Small intestine (tissue), 7 donors: Measurements from ENCODE around the gene LAMA5. TPM values are rescaled to one million over a fixed set of nuclear protein-coding genes. Genes with fewer than 3 reads are reported as not detected.

Experiments
- DNase-seq, 2 donors: peaks; one replicate each; pipeline versions ENCODE4 v3.0.0 to v3.0.0-alpha.2; 2013
- FAIRE-seq: peaks from 2 replicates; lab custom pipeline; 2012; peaks lifted over from hg19 to GRCh38; lab: Jason Lieb, UNC
- H3K27ac ChIP-seq, 3 donors: one replicate each; pipeline ENCODE4 v1.5.1; 2013; ENCODE audit warnings: low read length in 2 of 3, mild to moderate bottlenecking in 2 of 3, control low read depth in 1 of 3, inconsistent platforms in 1 of 3, low read depth in 1 of 3, moderate library complexity in 1 of 3
- H3K27me3 ChIP-seq, 3 donors: one replicate each; pipeline ENCODE4 v1.6.1; 2013; ENCODE audit warnings: low read length in 3 of 3, inconsistent platforms in 1 of 3; ENCODE audit not compliant: control insufficient read depth in 3 of 3, insufficient read depth in 3 of 3
- H3K36me3 ChIP-seq, 3 donors: one replicate each; pipeline ENCODE4 v1.6.1; 2013; ENCODE audit warnings: low read length in 3 of 3, inconsistent platforms in 1 of 3, low read depth in 1 of 3, mild to moderate bottlenecking in 1 of 3, moderate library complexity in 1 of 3; ENCODE audit not compliant: control insufficient read depth in 3 of 3, insufficient read depth in 2 of 3
- H3K4me1 ChIP-seq, 3 donors: one replicate each; pipeline ENCODE4 v1.6.1; 2013; ENCODE audit warnings: low read length in 2 of 3, inconsistent platforms in 1 of 3, low read depth in 1 of 3, mild to moderate bottlenecking in 1 of 3, moderate library complexity in 1 of 3; ENCODE audit not compliant: control insufficient read depth in 3 of 3, insufficient read depth in 2 of 3
- H3K4me3 ChIP-seq, 3 donors: one replicate each; pipeline ENCODE4 v1.5.1; 2013; ENCODE audit warnings: low read length in 3 of 3, control low read depth in 1 of 3, inconsistent platforms in 1 of 3, low read depth in 1 of 3, mild to moderate bottlenecking in 1 of 3, moderate library complexity in 1 of 3
- H3K9me3 ChIP-seq, 2 donors: one replicate each; pipeline ENCODE4 v1.6.1; 2013; ENCODE audit warnings: low read depth in 1 of 2, low read length in 1 of 2; ENCODE audit not compliant: control insufficient read depth in 2 of 2, insufficient read depth in 1 of 2
- WGBS, 3 donors: extraction: QIAGEN DNeasy Blood & Tissue Kit; methylation state at CpG; one replicate each; pipeline ENCODE4 v1.1.7; 2013; 5-methylcytosine and 5-hydroxymethylcytosine counted together
- polyA plus RNA-seq, 4 donors: library from polyadenylated mRNA; stranded (reverse) in 3 of 4; unstranded in 1 of 4; fragments of 200-250 nt in 3 of 4; fragments of 120-200 nt in 1 of 4; gene quantifications; one replicate each; pipeline versions ENCODE4 v1.2.1 to v1.2.3, GENCODE V29; 2013
- donor health status: healthy with polysubstance abuse.
- donor health status: control.
- donor health status: control.
- donor health status: Bipolar disorder and iron deficiency.
- donor health status: healthy.

Gene LAMA5
- polyA plus RNA-seq, 4 donors, result 1.3 to 62.8 (median 23.0) TPM

- Histone ChIP-seq H3K4me1 (peaks cover 0 to 35% (median 0%) of the 10 kb centered on the region in 3 donors), H3K36me3 (peaks cover 0 to 70% (median 0%) of the 10 kb centered on the region in 3 donors), H3K27me3 (no peaks in the 10 kb centered on the region), H3K9me3 (peaks cover 0 to 4% of the 10 kb centered on the region in 2 donors), H3K27ac (no peak overlapping the region), H3K4me3 (no peak overlapping the region)
- 87 to 92% (median 89%) methylated on average over 55 to 60 of the region's 60 CpGs for WGBS, 3 donors
- DNase-seq (no peak), FAIRE-seq (no peak)
Observed at GRCh38 chr20:62351469-62352401, 15.4 kb downstream of the LAMA5 start.

GRCh38 chr20:62350629-62351422 is 16.3 kb downstream of the LAMA5 start:
- Histone ChIP-seq H3K9me3 (peaks cover 0 to 4% of the 10 kb centered on the region in 2 donors), H3K27me3 (no peaks in the 10 kb centered on the region), H3K4me3 (no peak overlapping the region), H3K27ac (peak overlapping the region in 1 of 3 donors; percentile 57), H3K36me3 (peaks cover 0 to 73% (median 0%) of the 10 kb centered on the region in 3 donors), H3K4me1 (peaks cover 0 to 28% (median 0%) of the 10 kb centered on the region in 3 donors)
- FAIRE-seq, result no peak
- DNase-seq, result no peak
- 41 to 78% (median 62%) methylated on average over 22 to 23 of the region's 23 CpGs for WGBS, 3 donors

GRCh38 chr20:62350098-62350628 is 16.9 kb downstream of the LAMA5 start:
- peaks cover 0 to 75% (median 0%) of the 10 kb centered on the region in 3 donors for H3K36me3 ChIP-seq
- H3K9me3 ChIP-seq, result peaks cover 0 to 4% of the 10 kb centered on the region in 2 donors
- no peak for FAIRE-seq
- peak; percentile 74 to 85 for DNase-seq
- H3K4me1 ChIP-seq, result peaks cover 0 to 21% (median 0%) of the 10 kb centered on the region in 3 donors
- 13 to 59% (median 40%) methylated on average over 15 to 16 of the region's 16 CpGs for WGBS, 3 donors
- peak overlapping the region in 2 of 3 donors; percentile 19 to 57 for H3K27ac ChIP-seq
- no peak overlapping the region for H3K4me3 ChIP-seq
- no peaks in the 10 kb centered on the region for H3K27me3 ChIP-seq

- DNase-seq, result no peak
- Histone ChIP-seq H3K27ac (peak overlapping the region in 1 of 3 donors; percentile 57), H3K4me1 (peaks cover 0 to 16% (median 0%) of the 10 kb centered on the region in 3 donors), H3K9me3 (peaks cover 0 to 4% of the 10 kb centered on the region in 2 donors), H3K4me3 (no peak overlapping the region), H3K27me3 (no peaks in the 10 kb centered on the region), H3K36me3 (peaks cover 0 to 69% (median 0%) of the 10 kb centered on the region in 3 donors)
- no peak for FAIRE-seq
- WGBS, 3 donors, result 62 to 81% (median 64%) methylated on average over 6 to 7 of the region's 7 CpGs
Observed at GRCh38 chr20:62349556-62350097, 17.5 kb downstream of the LAMA5 start.

GRCh38 chr20:62348604-62349003 is 18.5 kb downstream of the LAMA5 start:
- H3K4me3 ChIP-seq, result no peak overlapping the region
- no peak overlapping the region for H3K27ac ChIP-seq
- no peak for DNase-seq
- WGBS, 3 donors, result 75 to 100% (median 100%) methylated on average over 1 of the region's 1 CpG
- H3K27me3 ChIP-seq, result no peaks in the 10 kb centered on the region
- peaks cover 0 to 14% (median 0%) of the 10 kb centered on the region in 3 donors for H3K4me1 ChIP-seq
- H3K36me3 ChIP-seq, result peaks cover 0 to 68% (median 0%) of the 10 kb centered on the region in 3 donors
- peaks cover 0 to 4% of the 10 kb centered on the region in 2 donors for H3K9me3 ChIP-seq
- no peak for FAIRE-seq

- WGBS, 3 donors, result 77 to 83% (median 81%) methylated on average over 9 of the region's 9 CpGs
- no peak overlapping the region for H3K27ac ChIP-seq
- H3K36me3 ChIP-seq, result peaks cover 0 to 56% (median 0%) of the 10 kb centered on the region in 3 donors
- H3K4me1 ChIP-seq, result peaks cover 0 to 14% (median 0%) of the 10 kb centered on the region in 3 donors
- DNase-seq (no peak), FAIRE-seq (no peak)
- no peaks in the 10 kb centered on the region for H3K27me3 ChIP-seq
- H3K9me3 ChIP-seq, result peaks cover 0 to 4% of the 10 kb centered on the region in 2 donors
- H3K4me3 ChIP-seq, result no peak overlapping the region
Observed at GRCh38 chr20:62347445-62347844, 19.7 kb downstream of the LAMA5 start.

GRCh38 chr20:62347151-62347404 is 20.0 kb downstream of the LAMA5 start:
- DNase-seq (no peak), FAIRE-seq (no peak)
- Histone ChIP-seq H3K36me3 (peaks cover 0 to 53% (median 0%) of the 10 kb centered on the region in 3 donors), H3K27me3 (no peaks in the 10 kb centered on the region), H3K4me3 (no peak overlapping the region), H3K27ac (no peak overlapping the region), H3K4me1 (peaks cover 0 to 14% (median 0%) of the 10 kb centered on the region in 3 donors), H3K9me3 (peaks cover 0 to 4% of the 10 kb centered on the region in 2 donors)
- whole genome bisulfite sequencing, 3 donors, result 81 to 93% (median 81%) methylated on average over 10 of the region's 10 CpGs
